Neural progenitor cell (in vitro differentiated cells): ENCODE data around the gene ID2.

Source experiments
- EZH2phosphoT487 ChIP-seq: fragments of 200-600 bp; sonication (generic); IDR thresholded peaks from 2 replicates; pipeline ENCODE4 v1.6.1; 2017; ENCODE audit warnings: antibody characterized with exemption
- TF ChIP-seq, protein P1 (sequence below): fragments of 200-600 bp; sonication (generic); IDR thresholded peaks from 2 replicates; pipeline ENCODE4 v1.5.1; 2017; ENCODE audit warnings: antibody characterized with exemption, mild to moderate bottlenecking

DNA sequence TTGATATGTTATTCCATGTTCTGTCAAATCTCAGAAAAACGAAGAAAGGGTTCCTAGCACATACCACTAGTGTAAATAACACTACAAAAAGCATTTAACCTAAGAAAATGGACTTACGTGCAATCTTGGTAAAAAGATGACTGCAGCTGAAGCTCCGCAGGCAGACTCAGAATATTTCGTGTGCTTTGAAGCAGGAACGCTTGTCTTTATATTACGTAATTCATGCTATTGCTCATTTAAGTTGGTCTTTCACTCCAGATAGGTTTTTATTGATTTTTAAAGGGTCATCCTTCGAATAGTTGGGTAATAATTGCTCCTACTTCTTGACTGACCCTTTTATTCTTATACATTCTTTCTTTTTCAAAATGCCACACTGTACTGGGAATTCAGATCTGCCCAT lies 44.0 kb downstream of the ID2 start:
- TF ChIP-seq, protein P1, sequence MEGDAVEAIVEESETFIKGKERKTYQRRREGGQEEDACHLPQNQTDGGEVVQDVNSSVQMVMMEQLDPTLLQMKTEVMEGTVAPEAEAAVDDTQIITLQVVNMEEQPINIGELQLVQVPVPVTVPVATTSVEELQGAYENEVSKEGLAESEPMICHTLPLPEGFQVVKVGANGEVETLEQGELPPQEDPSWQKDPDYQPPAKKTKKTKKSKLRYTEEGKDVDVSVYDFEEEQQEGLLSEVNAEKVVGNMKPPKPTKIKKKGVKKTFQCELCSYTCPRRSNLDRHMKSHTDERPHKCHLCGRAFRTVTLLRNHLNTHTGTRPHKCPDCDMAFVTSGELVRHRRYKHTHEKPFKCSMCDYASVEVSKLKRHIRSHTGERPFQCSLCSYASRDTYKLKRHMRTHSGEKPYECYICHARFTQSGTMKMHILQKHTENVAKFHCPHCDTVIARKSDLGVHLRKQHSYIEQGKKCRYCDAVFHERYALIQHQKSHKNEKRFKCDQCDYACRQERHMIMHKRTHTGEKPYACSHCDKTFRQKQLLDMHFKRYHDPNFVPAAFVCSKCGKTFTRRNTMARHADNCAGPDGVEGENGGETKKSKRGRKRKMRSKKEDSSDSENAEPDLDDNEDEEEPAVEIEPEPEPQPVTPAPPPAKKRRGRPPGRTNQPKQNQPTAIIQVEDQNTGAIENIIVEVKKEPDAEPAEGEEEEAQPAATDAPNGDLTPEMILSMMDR = no peak
- TF ChIP-seq EZH2phosphoT487 = no peak
